C1 segment of cervical spinal cord (tissue), 14 donors: ENCODE data around the gene SESN3.
"Not testable (repeated sequence)": the region's sequence is repeated elsewhere in the genome, so short reads cannot be mapped to it uniquely, and the experiment has no call there.

Experiments
- DNase-seq, 14 donors: peaks; one replicate each; lab custom pipeline; 2025; lab: John Stamatoyannopoulos, UW

SESN3 gene

GRCh38 chr11:95153857-95154246 is 77.2 kb downstream of the SESN3 start:
- no peak for DNase-seq

- no peak for DNase-seq
Observed at GRCh38 chr11:95152876-95153856, 77.8 kb downstream of the SESN3 start.

- peak; percentile 50 to 91 (median 86) for DNase-seq
Observed at GRCh38 chr11:95150956-95151684, 79.9 kb downstream of the SESN3 start.

GRCh38 chr11:95149651-95150364 is 81.2 kb downstream of the SESN3 start:
- peak in 11 of 14 donors; percentile 16 to 71 (median 64) for DNase-seq

GRCh38 chr11:95148938-95149337 is 82.1 kb downstream of the SESN3 start:
- DNase-seq = no peak

GRCh38 chr11:95148406-95148805 is 82.6 kb downstream of the SESN3 start:
- no peak for DNase-seq

GRCh38 chr11:95147364-95147905 is 83.6 kb downstream of the SESN3 start:
- DNase-seq = peak in 3 of 14 donors; percentile 32 to 43 (median 34)

- DNase-seq = no peak
Observed at GRCh38 chr11:95145430-95146060, 85.5 kb downstream of the SESN3 start.

- no peak for DNase-seq
Observed at GRCh38 chr11:95144313-95145235, 86.4 kb downstream of the SESN3 start.

GRCh38 chr11:95143106-95143681 is 87.8 kb downstream of the SESN3 start:
- DNase-seq = no peak

GRCh38 chr11:95142431-95142830 is 88.6 kb downstream of the SESN3 start:
- no peak for DNase-seq

- no peak for DNase-seq
Observed at GRCh38 chr11:95140397-95141033, 90.5 kb downstream of the SESN3 start.

- no peak for DNase-seq
Observed at GRCh38 chr11:95138448-95138847, 92.6 kb downstream of the SESN3 start.

- no peak for DNase-seq
Observed at GRCh38 chr11:95137299-95137698, 93.7 kb downstream of the SESN3 start.

- not testable (repeated sequence) for DNase-seq
Observed at GRCh38 chr11:95136747-95137146, 94.3 kb downstream of the SESN3 start.

GRCh38 chr11:95135880-95136279 is 95.1 kb downstream of the SESN3 start:
- DNase-seq = no peak

GRCh38 chr11:95135155-95135554 is 95.8 kb downstream of the SESN3 start:
- peak in 1 of 14 donors; percentile 16 for DNase-seq

GRCh38 chr11:95134491-95134890 is 96.5 kb downstream of the SESN3 start:
- peak in 4 of 14 donors; percentile 9 to 42 (median 16) for DNase-seq

GRCh38 chr11:95132956-95133355 is 98.0 kb downstream of the SESN3 start:
- peak in 1 of 14 donors; percentile 12 for DNase-seq
